NCI-H1092 treated with DMSO at 0.1 percent for 48 hours (cell line): ENCODE data around the gene PCSK2.

Experiments
- DNase-seq: peaks from one replicate; lab custom pipeline; 2025; lab: John Stamatoyannopoulos, UW

The PCSK2 gene

DNA sequence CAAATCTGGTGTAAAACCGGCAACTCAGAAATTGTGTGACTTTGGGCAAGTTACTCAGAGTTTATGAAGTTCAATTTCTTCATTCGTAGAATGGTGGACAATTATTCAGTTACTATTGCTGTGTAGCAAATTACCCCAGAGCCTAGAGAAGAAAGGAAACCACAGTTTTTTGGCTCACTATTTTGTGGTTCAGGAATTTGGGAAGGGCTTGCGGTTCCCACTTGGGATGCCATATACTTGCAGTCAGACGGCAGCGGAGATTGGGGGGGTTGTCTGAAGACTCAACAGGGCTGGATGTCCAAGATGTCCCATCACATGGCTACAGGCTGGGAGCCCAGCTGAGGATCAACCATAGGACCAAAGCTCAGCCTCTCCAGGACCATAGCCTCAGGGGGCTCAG, 108.1 kb downstream of the PCSK2 start:
- DNase-seq = no peak

DNA sequence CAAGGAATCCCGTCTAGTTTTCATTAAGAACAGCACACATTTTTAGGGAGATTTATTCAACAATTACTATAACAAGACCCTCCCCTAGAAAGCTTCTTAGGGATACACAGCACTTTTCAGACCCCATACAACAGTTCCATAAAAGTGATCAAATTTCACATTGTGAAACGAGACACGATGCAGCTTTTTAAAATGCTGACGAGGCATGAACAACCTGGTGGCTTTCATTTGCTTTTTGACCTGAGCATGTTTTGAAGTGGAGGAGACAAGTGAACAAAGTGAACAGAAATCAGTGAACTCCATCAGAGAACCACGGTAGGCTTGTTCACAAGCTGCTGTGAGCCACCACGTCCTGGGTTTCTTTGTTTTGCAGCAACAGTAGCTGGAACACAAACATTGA, 112.2 kb downstream of the PCSK2 start:
- no peak for DNase-seq

DNA sequence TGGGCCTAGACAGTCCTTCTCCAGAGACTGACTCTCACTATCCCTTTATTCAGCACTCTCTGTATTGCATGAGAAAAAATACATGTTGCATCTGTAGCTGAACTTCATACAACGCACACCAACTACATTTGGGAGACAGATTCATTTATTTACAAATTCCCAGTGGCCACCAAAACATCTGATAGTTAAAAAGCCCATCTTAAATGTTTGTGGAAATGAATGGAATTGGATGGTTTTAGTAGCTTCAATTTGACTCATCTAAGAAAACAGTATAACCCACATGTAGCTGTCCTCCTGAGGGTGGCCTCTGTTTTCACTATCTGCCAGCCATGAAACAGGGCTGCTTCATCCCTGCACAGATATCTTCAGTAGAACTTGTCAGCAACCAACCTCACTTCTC, 116.3 kb downstream of the PCSK2 start:
- DNase-seq = no peak

DNA sequence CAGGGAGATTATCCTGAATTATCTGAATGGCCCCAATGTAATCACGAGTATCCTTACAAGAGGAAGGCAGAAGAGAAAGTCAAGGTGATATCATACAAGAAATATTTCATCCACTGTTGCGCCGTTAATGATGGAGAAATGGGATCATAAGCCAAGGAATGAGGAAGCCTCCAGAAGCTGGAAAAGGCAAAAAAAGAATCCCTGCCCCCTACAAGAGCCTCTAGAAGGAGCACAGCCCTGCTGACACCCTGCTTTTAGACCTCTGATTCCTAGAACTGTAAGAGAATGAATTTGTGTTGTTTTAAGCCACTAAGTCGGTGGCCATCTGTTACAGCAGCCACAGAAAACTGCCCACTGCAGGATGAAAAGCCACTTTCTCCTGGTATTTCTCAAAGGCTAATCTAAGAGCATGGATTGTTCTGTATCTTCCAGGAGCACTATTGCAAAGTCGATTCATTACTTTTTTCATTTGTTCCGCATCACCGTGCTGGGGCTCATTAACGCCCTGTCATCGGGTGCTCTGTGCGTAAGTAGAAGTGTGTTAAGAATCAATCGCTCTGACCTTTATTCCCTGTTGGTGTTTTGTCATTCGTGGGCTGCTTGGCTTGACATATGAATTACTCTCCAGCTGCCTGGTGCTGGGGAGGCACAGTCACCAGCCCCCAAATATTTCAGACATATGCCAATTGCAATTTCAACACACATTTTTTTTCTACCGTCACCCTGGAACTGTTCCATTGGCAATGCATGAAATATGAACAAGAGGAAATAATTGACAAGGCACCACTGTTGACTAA, 117.0 kb downstream of the PCSK2 start:
- DNase-seq = no peak

DNA sequence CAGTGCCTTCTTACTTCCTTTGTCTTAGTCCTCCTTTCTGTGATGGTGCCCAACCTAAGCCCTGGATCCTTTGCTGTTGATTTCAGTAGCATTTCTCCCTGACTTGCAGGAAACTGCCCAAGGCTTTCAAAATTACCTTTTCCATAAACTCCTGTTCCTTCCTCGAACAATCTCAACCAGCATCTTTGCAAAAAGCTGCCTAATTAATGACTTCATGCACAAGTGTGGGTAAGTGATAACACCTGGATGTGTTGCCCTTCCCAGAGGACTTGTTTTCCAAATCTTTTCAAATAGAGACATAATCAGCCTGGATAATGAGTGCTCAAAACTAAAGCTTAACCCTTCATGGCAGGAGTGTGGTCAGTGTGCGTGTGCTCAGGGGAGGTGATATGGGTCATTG, 118.0 kb downstream of the PCSK2 start:
- no peak for DNase-seq

DNA sequence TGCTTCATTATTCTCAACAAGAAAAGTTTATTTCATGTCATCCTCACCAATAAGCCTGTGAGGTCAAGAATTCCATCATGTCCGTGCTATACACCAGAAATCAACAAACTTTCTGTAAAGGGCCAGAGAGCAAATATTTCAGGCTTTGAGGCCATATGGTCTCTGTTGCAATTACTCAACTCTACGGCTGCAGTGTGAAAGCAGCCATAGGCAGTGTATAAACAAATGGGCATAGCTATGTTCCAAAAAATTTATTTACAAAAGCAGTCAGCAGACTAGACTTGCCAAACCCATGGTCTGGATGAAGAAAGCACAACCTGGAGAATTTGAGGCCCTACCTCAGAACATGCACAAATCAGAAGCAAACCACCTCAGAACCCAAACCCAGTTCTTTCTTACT, 118.5 kb downstream of the PCSK2 start:
- no peak for DNase-seq

DNA sequence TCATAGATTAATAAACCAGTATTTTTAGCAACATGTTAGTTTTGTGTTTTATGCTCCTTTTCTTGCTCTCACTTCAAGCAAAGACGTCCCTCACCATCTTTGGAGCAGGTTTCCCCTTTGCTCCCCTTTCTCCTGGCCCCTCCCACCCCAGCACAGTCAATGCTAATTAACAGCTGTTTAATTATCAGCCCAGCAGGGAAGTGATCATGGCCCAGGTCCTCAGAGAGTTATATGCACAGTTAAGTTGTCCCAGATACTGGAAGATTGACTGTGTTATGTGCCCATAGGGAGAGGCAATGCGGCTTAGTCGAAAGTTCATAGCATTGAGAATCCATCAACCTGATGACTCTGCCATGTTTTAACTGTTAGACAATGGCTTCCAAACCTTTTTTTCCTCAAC, 123.5 kb downstream of the PCSK2 start:
- no peak for DNase-seq

DNA sequence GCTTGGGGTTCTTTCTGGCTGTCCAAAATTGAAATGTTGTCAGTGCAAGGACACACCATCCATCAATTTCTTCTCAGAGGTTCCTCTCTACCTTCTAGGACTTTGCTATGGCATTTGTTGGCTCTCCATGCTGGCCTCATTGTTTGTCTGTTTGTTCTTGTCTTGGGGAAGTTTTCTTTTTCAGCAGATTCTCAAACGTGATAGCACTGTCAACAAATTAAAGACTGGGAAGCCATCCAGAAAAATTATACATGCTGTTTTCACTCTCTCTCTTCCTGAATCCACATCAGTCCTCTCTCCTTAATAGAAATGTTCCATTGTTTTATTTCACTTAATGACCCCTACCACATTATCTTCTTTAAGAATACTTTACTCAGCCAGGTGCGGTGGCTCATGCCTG, 130.4 kb downstream of the PCSK2 start:
- peak; percentile 55 for DNase-seq

DNA sequence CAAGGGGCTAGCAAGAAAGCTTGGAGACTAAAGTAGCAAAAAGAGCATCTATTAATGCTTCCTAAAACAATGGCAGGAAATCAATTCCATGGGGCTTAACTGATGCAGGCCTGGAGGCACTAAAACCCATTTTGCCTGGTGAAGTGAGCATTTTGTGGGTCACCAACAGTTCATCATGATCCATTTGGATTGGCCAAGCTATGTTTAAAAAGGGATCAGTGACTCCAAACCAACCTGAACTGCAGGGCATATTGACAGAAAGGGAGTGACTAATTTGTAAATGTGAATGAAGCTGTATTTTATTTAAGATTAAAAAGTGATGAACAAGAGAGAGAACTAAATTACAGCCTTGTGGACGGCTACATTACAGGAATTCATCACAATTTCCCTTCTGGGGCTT, 132.0 kb downstream of the PCSK2 start:
- no peak for DNase-seq

DNA sequence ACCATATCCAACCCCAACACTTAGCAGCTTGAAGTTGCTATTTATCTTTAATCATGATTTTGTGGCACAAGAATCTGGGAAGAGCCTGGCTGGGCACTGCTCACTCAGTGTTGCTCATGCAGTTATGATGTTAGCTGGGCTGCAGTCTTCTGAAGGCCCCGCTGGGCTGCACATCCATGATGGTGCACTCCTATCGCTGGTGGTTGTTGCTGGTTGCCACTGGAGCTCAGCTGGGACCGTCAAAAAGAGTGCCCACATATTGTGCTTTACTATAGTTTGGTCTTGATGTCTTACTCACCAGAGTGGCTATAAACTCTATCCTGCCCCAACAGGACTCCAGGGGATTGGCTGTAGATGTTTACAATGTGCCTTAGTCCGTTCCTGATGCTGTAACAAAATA, 137.8 kb downstream of the PCSK2 start:
- no peak for DNase-seq

DNA sequence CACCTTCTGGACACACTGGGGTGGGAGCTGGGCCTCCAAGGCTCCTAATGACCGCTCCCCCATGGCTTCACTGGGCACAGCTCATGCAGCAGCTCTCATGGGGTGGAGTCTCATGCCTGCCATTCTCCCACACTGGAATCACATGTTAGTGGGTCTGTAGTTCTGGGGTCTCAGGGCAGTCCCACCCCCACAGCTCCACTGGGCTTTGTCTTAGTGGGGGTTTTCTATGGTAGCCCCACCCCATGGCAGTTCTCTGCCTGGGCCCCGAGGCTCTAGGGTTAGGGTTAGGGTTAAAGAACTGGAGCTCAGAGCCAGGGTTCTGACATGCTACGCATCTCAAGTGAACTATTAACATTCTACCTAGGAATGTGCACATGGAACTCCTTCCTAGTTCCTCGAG, 139.0 kb downstream of the PCSK2 start:
- no peak for DNase-seq

DNA sequence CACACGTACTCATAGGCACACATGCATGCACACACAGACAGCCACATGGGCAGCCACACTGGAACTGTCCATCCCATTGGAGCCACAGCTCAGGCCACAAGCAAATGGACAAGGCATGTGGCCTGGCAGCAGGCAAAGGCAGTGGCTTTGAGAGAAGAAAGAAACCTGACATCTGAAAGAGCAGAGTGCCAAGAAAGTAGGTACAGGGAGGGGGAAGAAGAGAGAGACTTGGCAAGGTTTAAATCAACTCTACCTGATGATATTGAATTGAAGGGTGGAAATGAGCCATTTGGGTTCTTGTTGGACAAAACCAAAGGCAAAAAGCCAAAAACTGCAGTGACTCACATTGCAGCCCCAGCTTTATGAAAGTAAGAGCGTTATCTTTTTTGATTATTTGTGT, 142.7 kb downstream of the PCSK2 start:
- peak; percentile 77 for DNase-seq

DNA sequence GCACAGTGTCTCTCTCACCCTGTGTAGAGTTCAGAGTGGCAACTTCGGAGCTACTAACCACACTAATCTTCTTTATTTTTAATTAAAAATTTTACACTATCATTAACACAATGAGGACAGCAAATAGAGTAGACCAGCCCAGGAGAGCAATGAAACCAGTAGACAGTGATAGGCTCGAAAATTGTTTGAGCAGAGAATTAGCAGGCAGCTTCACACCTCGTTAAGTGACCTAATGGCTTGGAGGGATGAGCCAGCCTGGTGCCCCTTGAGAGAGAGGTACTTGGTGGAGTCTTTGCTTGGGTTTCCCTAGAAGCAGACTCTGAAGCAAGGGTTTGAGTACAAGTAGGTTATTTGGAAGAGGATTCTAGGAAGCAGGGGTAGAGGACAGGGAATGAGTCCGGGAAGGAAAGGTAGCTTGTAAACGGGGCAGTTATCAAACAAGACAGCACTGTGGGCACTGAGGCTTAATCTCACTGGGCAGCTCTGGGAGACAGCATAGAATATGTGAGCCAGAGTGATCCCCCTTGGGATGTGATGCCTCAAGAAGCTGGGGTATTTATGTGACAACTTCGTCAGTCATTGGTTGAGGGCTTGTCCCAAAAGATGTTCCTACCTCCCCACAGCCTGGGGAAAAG, 146.1 kb downstream of the PCSK2 start:
- DNase-seq = no peak

DNA sequence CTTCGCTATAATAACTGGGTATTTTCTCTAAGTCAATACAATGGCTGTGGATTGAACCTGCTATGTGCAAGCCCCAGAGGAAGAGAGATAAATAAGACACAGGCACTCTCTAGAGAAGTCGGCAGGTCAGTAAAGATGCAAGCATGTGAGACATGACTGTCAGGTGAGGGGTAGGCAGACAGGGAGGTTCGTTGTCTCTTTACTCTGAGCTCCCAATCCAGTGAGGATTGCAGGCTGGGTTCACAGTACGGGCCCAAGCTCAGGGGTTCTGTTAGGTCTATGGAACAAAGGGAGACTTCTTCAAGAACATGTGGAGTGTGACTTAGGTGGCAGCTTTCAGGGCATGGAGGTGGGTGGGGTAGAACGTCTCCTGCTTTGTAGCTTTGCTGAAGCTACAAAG, 147.2 kb downstream of the PCSK2 start:
- DNase-seq = no peak

DNA sequence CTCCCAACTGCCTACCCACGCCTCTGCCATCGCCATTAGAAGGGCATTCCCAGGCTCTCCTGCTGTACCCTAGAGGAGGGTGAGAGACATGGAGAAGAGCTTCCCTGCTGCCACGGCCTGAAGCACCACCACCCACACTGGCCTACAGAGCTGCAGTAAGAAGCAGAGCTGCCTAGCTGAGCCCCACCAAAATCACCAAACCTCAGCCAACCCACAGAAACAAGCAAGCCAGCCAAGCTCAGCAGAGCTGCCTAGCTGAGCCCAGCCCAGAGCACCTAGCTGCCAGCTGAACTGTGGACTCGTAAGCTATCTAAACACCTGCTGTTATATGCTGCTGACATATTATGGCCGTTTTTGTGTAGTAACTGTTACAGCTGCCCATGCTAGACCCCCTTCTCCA, 149.2 kb downstream of the PCSK2 start:
- no peak for DNase-seq

DNA sequence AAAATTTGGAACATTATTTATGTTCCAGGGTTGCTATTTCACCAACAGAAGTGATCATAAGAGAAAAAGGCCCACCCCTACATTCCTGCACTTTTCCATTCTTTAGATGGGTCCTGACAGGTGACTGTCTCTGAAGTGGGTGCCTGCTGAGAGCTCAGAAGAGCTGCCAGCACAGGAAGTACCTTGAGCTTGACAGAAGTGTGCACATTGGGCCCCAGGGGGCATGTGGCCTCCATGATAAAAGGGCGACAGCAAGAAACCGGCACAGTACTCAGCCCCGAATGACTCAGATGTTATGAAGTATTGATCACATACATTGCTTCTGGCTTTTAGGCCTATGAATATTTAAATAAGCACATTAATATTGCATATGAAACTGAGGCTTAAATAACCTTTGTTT, 150.4 kb downstream of the PCSK2 start:
- DNase-seq = no peak

DNA sequence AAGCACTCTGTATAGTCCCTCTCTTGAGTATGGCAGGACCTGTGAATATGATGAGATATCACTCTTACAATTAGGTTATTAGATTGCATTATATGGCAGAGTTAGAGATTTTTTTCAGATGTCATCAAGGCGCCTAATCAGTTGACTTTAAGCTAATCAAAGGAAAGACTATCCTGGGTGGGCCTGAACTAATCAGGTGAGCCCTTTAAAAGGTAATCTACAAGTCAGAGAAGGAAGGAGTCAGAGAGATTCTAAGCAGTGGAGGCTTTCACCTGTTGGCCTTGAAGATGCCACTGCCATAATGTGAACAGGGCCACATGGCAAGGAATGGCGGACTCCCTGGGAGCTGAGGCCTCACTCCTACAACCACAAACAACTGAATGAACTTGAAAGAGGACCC, 152.8 kb downstream of the PCSK2 start:
- no peak for DNase-seq

DNA sequence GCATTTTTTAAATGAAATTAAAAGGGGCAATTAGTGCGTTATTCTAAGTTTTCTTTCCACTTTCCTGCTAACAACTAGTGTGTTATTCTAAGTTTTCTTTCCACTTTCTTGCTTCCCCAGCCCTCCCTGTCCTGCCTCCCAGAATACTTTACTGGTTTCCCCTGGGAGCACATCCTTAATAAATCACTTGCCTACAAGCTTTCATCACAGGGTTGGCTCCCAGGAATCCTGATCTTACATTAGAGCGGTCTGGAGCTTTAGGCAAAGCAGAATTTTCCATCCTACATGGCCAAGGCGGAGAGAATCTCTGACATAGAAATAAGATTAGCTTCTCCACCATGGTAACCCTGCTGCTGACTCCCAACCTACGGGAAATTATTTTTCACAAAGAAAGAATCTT, 154.0 kb downstream of the PCSK2 start:
- DNase-seq = no peak

DNA sequence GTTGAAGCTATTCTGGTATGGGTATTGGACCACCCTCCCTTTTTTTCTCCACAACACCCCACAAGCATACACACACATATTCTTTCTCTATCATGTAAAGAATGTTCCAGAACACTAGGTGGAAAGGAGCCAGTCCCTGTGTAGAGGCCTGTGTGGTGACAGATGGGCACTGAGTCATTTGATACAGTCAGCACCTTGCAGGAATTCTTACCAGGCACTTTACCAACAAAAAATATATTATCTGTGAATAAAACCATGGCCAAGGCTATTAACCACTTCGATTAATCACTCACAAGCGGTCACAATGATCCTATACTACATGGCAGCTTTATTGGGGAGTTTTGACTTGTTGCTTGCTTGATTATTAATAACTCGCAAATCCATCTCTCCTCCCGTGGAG, 154.9 kb downstream of the PCSK2 start:
- DNase-seq = no peak

DNA sequence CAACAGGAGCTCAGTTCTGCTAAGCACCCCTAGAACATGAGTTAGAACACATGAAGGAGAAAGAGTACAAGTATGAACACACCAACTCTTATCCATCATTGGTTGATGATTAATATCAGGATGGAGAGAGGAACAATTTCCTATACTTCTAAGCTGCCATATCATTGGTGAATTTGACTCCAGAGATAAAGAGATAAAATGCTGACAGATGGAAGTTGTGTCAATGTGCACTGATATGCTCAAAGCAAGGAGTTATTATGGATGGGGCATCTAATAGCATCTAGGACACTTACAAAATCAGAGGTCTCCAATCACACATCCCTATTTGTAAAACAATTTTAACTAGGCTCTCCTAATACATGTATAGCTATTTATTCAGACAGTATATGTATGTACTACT, 159.0 kb downstream of the PCSK2 start:
- DNase-seq = no peak

DNA sequence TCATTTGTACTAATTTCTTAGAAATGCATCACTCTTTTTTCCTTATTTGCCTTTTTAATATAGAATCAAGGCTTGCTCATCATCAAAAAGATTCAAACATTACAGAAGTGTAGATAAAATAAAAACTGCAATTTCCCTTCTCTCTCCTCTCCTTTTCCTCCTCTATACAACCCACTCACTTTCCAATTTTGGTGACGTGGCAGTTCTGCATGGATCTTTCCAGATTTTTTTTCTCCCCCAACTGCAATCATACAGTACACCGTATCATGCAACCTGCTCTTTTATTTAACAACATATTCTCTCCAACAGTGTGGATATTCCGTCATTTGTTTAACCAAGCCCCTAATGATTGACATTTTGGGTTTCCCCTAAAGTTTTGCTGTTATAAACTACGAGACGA, 163.8 kb downstream of the PCSK2 start:
- DNase-seq = no peak

DNA sequence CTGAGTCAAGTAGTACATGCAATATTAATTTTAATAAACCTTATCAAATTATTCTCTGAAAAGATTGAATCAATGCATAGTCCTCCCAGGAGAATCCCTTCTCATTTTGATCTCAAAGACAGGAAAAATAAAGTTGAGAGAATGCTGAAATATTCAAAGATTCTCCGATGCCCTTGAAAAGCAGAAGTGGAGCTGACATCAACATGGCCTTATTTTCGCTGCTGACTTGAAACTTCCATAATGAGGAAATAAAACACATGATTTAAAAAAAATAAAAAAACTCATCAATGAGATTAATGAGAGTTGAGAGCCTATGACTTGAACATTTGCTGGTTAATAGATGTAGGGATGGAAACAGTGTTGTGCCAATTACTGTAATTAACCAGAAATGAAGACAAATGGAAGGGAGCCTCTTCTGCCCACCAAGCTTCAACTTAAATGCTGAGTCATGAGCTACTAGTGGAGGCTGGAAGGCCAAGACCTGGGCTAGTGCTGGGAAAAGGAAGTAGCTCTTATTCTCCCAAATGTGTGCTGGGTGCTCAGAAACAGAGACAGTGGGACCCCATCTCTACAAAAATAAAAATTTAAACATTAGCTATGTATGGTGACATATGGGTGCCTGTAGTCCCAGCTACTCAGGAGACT, 164.4 kb downstream of the PCSK2 start:
- no peak for DNase-seq

DNA sequence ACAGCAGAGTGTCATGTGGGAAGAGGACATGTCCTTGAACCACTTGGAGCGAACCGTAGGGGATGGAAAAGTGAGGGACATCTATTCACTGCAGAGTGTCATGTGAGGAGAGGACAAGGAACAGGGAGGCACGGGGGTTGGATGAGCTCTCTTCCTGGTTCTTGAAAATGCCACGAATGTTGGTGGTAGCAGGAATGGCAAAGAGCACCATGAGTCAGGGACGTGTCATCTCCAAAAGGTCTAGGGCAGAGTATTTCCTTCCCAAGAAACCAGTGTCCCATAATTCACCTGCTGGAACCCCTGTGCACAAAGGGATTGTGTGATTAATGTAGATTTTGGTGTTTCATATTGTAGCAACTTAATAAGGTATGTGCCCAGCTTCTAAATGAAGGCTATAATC, 167.6 kb downstream of the PCSK2 start:
- DNase-seq = no peak

DNA sequence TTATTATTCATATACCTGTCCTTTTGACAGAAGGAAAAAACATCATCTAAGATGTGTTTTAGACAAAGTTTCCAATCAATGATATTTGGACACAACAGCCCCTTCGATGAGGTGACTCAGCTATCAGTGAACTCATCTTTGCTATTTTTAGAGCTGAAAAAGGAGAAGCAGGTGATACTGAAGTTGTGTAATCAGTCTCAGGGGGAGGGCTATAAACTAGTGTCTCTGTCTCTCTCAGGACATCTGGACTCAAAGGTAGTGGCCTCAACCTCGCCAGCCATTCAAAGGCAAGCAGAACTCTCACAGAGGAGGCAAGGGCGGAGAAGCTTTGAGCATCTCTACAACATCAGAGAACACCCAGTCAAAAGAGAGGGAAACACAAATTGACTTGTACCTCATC, 168.9 kb downstream of the PCSK2 start:
- DNase-seq = no peak
